ENCODE measurements around the gene ZC3H18. TPM values are rescaled to one million over a fixed set of nuclear protein-coding genes. Genes with fewer than 3 reads are reported as not detected.

The ZC3H18 gene
- total and polyA plus RNA-seq, 8 donors = 15.5 to 312 (median 19.0) TPM

DNA sequence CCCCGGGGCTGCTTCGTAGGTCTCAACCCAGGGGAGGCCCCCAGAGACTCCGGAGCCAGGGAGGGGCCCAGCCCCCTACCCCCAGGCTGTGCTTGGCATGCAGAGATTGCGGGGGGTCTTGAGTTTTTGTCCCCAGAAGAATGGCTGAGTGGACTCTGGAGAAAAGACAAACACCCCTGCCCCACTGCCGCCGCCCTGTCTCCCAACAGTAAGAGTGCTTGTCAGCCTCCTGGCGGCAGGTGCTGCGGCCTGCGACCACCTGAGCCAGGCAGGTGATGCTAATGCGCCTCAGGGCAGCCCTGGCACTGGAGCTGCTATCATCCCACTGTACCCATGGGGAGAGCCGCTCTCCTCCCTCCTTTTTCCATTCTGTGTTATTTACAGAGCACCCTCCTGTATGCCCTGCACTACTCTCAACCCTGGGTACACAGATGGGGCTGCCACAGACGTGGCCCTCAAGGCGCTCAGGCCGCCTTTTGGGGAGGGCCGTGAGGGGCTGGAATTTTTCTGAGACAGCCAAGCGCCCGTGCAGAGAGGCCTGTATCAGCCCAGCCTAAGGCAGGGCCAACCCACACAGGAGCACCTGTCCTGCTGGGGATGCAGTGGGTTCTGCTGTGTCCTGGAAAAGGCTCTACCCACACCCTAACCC is 65.6 kb downstream of the ZC3H18 start:
- peaks cover 15 to 24% (median 22%) of the 10 kb centered on the region in 4 donors for H3K36me3 ChIP-seq
- no peak overlapping the region for H3K27ac ChIP-seq
- no peak for DNase-seq
- H3K4me1 ChIP-seq = peaks cover 27 to 54% (median 42%) of the 10 kb centered on the region in 4 donors
- peaks cover 13 to 75% (median 41%) of the 10 kb centered on the region in 3 donors for H3K27me3 ChIP-seq
- no peaks in the 10 kb centered on the region for H3K9me3 ChIP-seq
- TF ChIP-seq POLR2A (IDR thresholded peaks at IDR 0.05) (no peak), EP300 (IDR thresholded peaks at IDR 0.05) (no peak), POLR2AphosphoS5 (IDR thresholded peaks at IDR 0.05) (no peak), CTCF (IDR thresholded peaks at IDR 0.05) (no peak)
- intact Hi-C loops (cut with DNase I; ENCODE audit: low total_unique reads) = no loop called here
- 89 to 92% (median 91%) methylated on average over 15 to 17 of the region's 17 CpGs for WGBS, 5 donors
- H3K4me3 ChIP-seq = no peak overlapping the region

GRCh38 chr16:88636488-88637265 is 66.5 kb downstream of the ZC3H18 start:
- no peaks in the 10 kb centered on the region for H3K9me3 ChIP-seq
- peaks cover 7 to 16% (median 13%) of the 10 kb centered on the region in 4 donors for H3K36me3 ChIP-seq
- 78 to 81% (median 79%) methylated on average over 15 to 23 of the region's 23 CpGs for WGBS, 5 donors
- H3K4me1 ChIP-seq = peaks cover 27 to 54% (median 42%) of the 10 kb centered on the region in 4 donors
- no peak for DNase-seq
- intact Hi-C loops (cut with DNase I; ENCODE audit: low total_unique reads) = no loop called here
- TF ChIP-seq POLR2A (IDR thresholded peaks at IDR 0.05) (no peak), POLR2AphosphoS5 (IDR thresholded peaks at IDR 0.05) (no peak), CTCF (IDR thresholded peaks at IDR 0.05) (no peak), EP300 (IDR thresholded peaks at IDR 0.05) (no peak)
- H3K27ac ChIP-seq = no peak overlapping the region
- no peak overlapping the region for H3K4me3 ChIP-seq
- H3K27me3 ChIP-seq = peaks cover 13 to 81% (median 41%) of the 10 kb centered on the region in 3 donors

DNA sequence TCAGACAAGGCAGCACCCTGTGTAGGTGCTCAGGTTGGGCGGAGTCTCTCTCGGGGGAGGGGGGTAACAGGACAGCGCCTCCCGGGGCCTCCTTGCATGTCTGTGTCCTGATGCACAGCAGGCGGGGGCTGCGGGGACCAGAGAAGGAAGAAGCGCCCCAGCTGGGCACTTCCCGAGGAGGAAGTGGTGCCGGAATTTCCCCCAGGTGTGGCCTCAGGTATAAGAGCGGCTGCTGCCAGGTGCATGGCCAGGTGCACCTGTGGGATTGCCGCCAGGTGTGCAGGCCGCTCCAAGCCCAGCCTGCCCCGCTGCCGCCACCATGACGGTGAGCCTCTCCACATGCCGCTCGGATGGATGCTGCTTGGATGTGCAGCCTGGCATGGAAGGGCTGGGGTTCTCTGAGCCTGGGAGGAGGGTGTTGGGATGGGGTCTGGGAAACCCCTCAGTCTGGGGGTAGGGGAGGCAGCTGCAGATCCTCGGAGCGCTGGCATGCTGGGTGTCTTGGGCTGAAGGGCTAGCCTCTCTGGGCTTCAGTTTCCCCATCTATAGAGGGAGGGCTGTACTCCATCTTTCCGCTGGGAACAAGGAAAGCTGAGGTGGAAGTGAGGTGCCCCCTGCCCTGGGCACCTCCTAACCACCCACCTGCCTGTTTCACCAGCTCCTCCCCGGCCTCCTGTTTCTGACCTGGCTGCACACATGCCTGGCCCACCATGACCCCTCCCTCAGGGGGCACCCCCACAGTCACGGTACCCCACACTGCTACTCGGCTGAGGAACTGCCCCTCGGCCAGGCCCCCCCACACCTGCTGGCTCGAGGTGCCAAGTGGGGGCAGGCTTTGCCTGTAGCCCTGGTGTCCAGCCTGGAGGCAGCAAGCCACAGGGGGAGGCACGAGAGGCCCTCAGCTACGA is 68.4 kb downstream of the ZC3H18 start, which contains the start of gene IL17C:
Gene IL17C, plus strand, starts transcription at position 250 of the 908 bp plus-strand sequence. Its CDS starts 70 bp downstream, at position 320.
- intact Hi-C loops (cut with DNase I; ENCODE audit: low total_unique reads) = no loop called here
- H3K27me3 ChIP-seq = peaks cover 13 to 77% (median 41%) of the 10 kb centered on the region in 3 donors
- peaks cover 27 to 48% (median 38%) of the 10 kb centered on the region in 4 donors for H3K4me1 ChIP-seq
- H3K9me3 ChIP-seq = no peaks in the 10 kb centered on the region
- H3K4me3 ChIP-seq = peak within 1 kb of the TSS in 1 of 4 donors; percentile 2
- peaks cover 0 to 15% (median 11%) of the 10 kb centered on the region in 4 donors for H3K36me3 ChIP-seq
- DNase-seq = peak; percentile 83 to 85
- WGBS, 5 donors = 25 to 37% (median 30%) methylated on average over 16 to 27 of the region's 27 CpGs
- TF ChIP-seq POLR2A (IDR thresholded peaks at IDR 0.05) (no peak), POLR2AphosphoS5 (IDR thresholded peaks at IDR 0.05) (peak; percentile 28 to 85 (median 75))
- H3K27ac ChIP-seq = no peak within 1 kb of the TSS

GRCh38 chr16:88639231-88640038 is 69.2 kb downstream of the ZC3H18 start:
- H3K27ac ChIP-seq = no peak overlapping the region
- intact Hi-C loops (cut with DNase I; ENCODE audit: low total_unique reads) = no loop called here
- peak overlapping the region in 1 of 4 donors; percentile 2 for H3K4me3 ChIP-seq
- H3K9me3 ChIP-seq = no peaks in the 10 kb centered on the region
- peaks cover 13 to 69% (median 33%) of the 10 kb centered on the region in 3 donors for H3K27me3 ChIP-seq
- WGBS, 5 donors = 18 to 31% (median 24%) methylated on average over 20 to 45 of the region's 45 CpGs
- peak; percentile 56 to 76 for DNase-seq
- H3K4me1 ChIP-seq = peaks cover 18 to 40% (median 29%) of the 10 kb centered on the region in 4 donors
- TF ChIP-seq POLR2A (IDR thresholded peaks at IDR 0.05) (no peak), CTCF (IDR thresholded peaks at IDR 0.05) (no peak), POLR2AphosphoS5 (IDR thresholded peaks at IDR 0.05) (no peak), EP300 (IDR thresholded peaks at IDR 0.05) (no peak)
- H3K36me3 ChIP-seq = peaks cover 0 to 24% (median 19%) of the 10 kb centered on the region in 4 donors

All from stomach (tissue), 9 donors.